ENCODE data around the gene INTS15.

The INTS15 gene

DNA sequence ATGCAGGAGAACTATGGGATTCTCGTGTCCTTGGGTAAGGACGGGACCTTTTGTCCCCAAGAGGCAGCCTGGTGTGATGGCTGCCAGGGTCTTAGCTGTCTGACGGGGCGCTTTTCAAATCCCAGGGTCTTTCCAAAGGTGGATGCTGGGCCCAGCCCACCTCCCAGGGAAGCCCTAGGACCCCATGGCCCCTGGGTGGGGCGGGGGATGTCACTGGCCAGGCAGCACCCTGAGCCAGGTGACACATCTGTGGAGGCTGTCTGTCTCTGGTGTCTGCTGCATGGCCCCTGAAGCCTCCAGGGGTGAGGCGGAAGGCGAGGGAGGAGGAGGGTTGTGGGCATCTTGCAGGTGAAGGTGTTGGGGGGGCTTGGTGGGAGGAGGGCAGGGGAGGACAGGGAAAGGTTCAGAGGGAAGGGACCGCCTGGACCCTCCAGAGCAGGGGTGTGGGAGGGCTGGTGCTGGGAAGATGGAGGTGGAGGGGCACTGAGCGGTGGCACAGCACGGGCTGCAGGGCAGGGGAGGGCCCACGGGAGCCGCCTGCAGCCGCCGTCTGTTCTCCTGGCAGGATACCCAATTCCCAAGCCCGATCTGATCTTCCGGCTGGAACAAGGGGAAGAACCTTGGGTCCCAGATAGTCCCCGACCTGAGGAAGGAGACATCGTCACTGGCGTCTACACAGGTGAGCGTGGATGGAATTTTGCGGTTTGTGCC is 54.2 kb downstream of the INTS15 start:
- no peak for DNase-seq

DNA sequence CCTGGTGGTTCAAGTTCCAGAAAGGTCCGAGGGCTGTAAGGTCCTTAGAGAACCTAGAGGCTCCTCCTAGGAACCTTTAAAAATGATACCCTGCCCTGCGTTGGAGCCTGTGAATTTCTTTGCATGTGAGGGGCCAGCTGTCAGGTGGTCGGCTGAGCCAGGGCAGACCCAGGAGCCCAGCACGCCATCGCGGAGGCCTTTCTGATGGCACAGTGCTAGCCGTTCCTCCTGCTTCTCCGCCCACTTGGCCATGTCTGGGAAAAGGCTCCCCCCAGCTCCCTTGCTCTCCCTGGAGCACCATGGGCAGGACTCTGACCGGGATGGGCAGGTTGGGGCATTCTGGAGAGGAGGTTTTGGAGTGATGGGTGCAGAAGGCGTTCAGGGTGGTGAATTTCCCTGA is 54.9 kb downstream of the INTS15 start:
- no peak for DNase-seq

DNA sequence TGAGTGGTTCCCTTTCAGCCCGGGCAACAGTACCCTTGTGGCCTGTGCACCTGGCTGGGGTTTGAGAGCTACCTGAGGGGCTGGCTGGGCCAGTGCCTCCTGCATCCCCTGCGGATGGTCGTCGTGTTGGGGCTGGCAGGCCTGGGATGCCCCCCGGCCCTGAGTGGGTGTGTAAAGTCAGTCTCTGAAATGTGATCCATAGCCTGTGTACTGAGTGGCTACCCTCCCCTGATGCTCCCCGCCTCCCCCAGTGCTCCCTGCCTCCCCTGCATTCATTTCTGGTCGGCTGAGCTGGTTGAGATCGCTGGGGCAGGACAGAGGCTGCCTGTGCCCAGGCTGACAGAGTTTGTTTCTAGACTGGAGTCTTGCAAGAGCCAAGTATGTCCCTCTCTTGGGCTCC is 56.6 kb downstream of the INTS15 start:
- DNase-seq: no peak

DNA sequence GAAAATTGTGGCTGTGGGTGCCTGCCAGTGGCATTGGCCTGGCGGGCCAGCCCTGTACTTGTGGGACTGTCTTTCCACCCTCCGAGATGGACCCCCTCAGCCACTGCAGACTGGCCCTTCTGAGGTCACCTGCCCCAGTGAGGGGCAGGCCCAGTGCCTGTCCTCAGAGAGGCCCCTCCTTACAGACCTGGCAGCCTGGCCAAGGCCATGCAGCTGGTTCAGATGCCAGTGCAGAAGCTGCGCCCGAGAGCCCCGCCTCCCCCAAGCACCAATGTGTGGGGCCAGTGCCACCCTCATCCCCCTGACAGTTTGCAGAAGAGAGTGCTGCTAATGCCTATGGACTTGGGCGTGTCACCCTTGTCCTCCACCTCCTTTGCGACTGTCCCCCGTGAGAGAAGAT is 57.3 kb downstream of the INTS15 start:
- no peak for DNase-seq

DNA sequence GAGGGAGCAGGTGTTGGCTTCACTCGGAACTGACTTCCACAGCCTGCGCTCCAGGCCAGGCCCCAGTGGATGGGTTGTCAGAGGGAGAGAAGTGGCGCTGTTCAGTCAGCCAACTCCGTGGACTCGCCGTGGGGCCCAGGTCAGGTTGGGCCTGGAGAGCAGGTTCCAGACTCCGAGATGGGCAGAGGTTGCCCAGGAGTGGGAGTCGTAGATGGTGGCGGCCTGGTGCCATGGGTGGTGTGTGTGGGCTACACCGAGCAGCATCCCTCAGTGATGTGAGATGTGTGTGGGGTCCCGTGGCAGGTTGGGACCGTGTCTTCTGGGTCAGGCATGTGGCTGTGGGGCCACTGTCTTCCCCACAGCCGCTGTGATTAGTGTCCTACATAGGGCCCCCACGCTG is 57.7 kb downstream of the INTS15 start:
- no peak for DNase-seq

DNA sequence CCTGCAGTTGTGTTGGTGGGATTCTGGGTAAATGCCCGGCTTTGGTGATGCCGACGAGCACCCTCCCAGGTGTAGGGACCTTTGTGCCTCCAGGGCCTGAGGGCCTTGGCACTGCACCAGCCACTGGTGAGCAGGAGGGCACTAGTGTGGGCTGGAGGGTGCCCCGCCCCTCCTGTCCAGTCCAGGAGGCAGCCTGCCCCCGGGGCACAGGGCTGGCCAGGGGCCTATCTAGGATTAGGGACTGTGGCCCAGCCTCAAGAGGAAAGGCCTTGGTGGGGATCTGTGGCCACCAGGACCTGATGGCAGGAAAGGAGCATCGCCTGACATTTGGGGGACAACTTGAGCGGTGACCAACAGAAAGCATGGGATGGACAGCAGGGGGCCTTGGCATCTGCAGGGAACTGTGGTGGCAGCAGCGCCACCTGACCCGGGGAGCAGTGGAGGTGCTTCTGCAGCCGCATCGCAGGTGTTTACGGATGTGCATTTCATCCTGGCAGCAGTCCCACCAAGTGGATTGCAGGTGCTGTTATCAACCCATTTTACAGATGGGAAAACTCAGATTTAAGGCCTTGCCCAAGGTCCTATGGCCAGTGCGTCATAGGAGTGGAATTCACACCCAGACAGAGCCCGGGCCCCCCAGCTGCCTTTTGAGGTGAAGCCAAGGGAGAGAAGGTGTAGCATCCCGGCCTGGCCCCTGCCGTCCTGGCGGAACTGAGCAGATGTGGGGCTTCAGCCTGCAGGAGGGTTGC is 58.4 kb downstream of the INTS15 start:
- no peak for DNase-seq

DNA sequence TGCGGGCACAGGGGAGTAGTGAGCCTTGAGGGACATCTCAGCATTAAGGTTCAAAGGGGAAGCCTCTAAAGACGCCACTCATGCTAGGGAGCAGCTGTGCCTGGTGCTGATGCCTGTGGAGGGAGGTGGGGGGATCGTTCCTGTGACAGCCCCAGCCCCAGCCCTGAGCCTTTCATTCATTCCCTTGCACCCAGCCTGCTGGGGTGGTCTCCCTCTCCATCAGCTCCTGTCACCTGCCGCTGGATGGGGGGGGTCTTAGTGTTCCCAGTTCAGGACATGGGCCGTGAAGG is 58.9 kb downstream of the INTS15 start:
- DNase-seq: no peak

DNA sequence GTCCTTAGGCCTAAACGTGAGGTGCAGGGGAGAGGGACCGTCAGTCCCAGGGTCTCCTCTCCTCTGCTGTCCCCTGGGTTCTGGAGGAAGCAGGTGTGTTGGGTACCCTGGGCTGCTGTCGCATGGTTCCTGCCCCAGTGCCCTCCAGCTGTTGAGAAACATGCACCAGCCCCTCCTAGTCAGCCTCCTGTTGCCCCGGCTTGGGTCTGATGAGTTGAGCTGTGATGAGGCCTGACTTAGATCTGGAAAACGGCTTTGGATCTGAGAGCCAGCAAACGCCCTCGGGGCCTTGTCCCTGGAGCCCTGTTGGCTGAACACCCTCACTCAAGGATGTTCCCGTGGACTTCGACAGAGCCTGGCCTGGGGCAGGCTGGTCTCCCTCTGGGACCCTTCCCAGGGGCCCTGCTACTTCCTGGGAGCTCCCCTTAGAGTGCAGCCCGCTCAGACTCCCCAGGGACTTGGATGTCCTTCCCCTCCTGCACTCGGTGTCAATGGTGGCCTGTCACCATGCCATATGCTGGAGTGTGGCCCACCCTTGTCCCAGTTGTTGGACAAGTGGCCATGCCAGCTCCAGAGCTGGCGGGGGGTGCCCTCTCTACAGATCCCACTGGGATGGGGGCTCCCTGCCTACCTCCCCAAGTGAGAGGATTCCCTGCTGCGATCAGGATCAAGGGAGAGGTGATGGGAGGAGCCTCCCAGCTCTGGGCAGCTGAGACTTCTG is 59.6 kb downstream of the INTS15 start:
- DNase-seq: no peak

DNA sequence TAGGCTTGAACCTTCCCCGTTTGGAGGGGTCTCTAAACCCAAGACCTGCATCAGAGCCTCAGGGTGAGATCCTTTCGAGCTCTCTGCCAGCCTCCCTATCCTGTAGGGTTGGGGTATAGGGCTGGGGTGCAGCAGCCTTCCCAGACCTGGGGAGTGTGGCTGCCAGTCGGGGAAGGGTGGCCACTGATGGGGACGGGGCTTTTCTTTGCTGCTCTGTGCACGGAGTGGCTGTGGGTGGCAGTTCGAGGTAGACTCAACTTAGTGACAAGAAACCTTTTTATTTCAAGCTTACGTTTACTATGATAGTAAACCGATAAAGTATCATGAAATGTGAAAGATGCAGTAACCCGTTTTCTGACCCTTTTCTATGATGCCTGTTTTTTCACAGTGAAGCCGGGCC is 60.3 kb downstream of the INTS15 start:
- DNase-seq: no peak

DNA sequence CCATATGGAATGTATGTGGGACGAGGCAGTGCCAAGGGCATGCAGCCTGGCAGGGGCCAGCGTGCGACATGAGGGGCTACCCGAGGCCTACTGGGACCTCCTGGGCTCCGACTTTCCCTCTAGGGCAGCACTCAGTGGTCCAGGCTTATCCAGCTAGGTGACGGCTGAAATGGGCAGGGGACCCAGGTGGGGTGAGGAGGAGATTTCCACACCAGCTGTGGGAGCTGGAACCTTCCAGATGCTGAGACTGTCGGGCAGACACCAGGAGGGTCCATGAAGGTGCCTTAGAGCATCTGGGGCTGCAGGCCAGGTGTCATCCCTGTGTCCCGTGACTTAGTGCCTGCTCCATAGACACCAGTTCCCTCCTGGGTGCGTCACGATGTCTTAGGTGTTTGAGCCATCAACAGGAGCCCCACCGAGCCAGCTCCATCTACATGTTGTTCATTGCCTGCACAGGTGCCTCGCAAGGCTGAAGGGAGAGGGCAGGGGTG is 60.7 kb downstream of the INTS15 start:
- DNase-seq: no peak

DNA sequence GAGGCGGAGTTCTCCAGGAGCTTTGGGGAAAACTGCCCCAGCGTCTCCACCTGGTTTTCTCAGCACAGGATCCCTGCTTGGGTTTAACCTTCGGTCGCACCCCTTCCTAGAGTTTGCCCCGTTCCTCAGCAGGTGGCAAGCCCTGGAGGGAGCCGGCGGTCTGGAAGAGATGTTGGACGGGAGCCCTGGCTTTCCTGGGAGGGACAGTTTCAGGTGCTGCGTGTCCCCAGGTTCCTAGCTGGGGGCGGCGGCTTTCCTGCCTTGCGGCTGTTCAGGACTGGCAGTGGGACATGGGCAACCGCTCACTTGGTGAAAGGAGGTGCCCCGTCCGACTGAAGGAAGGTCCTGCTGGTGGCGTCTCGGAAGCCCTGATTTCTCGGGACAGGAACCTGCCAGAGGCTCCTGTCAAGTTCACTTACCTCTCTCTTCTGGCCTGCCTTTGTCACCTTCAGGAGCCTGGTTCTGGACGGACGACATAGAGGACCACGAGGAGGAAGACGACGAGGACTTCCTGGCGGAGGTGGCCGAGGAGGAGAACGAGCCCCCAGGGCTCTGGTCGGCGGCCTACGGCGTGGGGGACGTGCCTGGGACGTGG is 62.1 kb downstream of the INTS15 start:
- DNase-seq: no peak

DNA sequence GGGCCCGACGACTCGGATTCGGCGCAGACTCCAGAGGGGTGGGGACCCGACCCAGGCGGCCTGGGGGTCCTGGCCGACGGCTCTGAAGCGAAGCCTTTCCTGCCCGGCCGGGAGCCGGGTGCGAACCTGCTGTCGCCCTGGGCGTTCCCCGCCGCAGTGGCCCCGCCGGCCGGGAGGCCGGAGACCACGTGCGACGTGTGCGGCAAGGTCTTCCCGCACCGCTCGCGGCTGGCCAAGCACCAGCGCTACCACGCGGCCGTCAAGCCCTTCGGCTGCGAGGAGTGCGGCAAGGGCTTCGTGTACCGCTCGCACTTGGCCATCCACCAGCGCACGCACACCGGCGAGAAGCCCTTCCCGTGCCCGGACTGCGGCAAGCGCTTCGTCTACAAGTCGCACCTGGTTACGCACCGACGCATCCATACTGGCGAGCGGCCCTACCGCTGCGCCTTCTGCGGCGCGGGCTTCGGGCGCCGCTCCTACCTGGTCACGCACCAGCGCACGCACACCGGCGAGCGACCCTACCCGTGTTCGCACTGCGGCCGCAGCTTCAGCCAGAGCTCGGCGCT is 62.7 kb downstream of the INTS15 start:
- DNase-seq: no peak

DNA sequence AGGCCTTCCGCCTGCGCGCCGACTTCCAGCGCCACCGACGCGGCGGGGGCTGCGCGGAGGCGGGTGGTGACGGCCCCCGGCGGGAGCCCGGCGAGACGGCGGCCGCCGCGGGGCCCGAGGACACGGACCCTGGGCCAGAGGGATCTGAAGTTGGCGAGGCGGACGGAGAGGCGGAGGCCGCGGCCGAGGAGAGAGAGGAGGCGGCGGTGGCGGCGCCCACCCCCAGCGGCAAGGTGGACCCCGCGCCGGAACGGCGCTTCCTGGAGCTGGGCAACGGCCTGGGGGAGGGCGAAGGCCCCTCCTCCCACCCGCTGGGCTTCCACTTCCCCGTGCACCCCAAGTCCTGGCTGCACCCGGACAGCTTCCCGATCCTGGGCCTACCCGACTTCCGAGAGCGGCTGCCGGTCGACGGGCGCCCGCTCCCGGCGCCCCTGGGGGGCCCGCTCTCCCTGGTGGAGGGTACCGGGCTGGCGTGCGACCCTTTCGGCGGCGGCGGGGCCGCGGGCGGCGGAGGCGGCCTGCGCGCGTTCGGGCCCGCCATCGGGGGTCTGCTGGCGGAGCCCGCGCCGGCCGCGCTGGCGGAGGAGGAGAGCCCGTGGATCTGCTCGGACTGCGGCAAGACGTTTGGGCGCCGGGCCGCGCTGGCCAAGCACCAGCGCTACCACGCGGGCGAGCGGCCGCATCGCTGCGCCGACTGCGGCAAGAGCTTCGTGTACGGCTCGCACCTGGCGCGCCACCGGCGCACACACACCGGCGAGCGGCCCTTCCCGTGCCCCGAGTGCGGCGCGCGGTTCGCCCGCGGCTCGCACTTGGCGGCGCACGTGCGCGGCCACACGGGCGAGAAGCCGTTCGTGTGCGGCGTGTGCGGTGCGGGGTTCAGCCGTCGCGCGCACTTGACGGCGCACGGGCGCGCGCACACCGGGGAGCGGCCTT is 63.5 kb downstream of the INTS15 start:
- DNase-seq: no peak

DNA sequence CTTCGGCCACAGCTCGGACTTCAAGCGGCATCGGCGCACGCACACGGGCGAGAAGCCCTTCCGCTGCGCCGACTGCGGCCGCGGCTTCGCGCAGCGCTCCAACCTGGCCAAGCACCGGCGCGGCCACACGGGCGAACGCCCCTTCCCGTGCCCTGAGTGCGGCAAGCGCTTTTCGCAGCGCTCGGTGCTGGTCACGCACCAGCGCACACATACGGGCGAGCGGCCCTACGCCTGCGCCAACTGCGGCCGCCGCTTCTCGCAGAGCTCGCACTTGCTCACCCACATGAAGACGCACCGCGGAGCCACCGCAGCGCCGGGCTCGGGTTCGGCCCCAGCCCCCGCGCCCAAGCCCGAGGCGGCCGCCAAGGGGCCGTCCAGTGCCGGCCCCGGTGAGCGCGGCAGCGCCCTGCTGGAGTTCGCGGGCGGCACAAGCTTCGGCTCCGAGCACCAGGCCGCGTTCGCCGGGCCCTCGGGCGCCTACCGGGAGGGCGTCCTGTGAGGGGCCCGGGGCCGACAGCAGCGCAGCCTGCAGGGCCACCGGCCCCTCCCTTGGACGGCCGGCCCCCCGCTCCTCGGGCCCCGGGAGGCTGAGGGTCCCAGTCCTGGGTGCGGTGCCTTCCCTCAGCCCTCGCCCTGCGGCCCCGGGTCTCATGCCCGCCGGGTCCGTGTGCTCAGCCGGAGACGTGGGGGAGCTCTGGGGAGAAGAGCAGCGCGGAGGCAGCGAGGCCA is 64.5 kb downstream of the INTS15 start:
- DNase-seq: no peak

DNA sequence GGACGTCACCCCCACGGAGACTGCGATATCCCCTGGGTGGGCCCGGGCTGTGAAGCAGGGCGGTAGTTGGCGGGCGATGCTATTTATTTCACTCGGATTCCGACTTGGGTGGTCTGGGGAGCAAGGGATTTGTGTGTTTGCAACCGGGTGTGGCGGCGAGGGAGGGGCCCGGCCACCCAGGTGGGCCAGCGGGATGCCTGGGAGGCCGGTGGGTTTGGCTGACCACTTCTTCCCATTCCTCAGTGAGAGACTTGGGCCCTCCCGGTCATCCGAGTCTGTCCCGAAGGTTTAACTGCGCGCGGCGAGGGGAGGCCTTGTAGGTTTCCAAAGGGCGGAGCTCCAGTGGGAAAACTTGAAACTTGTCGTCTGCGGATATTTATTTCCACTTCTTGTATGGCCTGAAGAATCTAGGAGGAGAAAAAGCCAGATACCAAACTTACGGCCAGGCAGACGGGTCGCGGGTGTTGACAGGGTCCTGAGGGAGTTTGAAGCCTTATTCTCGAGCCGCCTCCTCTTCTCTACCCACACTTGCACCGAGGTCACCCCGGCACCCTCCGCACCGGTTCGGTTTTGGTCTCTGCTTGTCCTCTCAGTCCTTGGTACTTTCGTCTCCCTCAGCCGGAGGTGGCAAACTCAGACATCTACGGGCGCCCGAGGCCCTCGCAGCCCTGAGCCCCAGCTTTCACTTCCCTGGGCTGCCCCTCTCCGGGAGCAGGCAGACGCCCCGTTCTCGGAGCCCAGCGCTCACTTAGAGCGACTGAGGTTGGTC is 65.2 kb downstream of the INTS15 start:
- DNase-seq: no peak

DNA sequence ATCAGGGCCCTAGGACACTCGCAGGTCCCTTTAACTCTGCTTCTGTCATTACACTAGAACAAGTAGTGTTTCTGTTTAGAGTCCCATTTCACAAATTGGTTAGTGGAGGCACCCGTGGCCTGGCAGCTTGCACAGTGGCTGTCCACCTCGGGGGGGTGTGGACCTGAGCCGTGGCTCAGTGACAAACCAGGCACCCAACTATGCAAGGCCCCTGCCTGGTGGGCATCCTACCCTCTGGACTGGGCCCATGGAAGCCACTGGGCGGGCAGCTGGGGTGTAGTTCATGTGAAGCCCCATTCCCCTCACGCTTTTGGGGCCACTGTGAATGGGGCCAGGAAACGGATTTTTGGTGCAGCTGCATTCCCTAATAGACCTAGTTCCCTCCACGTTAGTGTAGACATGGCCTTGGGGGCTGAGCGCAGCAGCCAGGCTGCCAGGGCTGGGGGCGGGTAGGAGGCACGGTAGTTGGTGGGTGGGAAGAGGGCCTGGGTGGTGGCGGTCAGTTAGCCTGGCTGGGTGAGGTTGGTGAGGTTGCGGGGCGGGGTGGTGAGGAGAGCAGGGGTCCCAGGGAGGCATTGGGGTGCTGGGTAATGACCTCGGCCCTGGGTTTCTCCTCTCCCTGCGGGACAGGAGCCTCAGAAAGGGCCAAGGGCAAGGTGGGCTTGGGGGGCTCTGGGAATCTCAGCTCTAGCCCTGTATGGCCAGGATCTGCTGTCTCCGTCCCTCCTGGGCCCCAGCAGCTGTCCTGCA is 66.0 kb downstream of the INTS15 start:
- DNase-seq: no peak

DNA sequence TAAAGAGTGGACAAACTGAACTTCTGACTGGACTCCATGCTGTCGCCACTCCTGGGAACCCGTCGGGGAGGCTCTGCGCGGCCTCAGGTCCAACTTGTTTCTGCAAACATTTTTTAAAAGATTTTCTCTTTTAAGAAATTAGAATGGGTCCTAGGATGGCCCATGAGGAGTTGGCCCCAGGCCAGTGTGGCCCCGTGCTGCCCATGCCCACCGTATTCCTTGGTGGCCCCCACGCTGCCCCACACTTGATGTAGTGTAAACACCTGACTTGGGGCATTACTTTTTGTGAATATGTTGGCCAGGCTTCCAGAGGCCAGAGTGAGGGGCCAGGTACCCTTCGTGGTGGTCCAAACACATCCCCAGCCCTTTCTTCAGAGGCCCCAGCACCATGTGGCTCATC is 66.6 kb downstream of the INTS15 start:
- DNase-seq: no peak

All from fibroblast of skin of scalp (primary cell).